ENCODE data around the gene LKAAEAR1.

Gene LKAAEAR1

GRCh38 chr20:64077876-64078551 lies 6.2 kb downstream of the LKAAEAR1 start:
- no peak for DNase-seq

- no peak for DNase-seq
Observed at GRCh38 chr20:64077541-64077875, 6.7 kb downstream of the LKAAEAR1 start.

- no peak for DNase-seq
Observed at GRCh38 chr20:64077094-64077493, 7.1 kb downstream of the LKAAEAR1 start.

- no peak for DNase-seq
Observed at GRCh38 chr20:64076061-64076997, 7.9 kb downstream of the LKAAEAR1 start.

- no peak for DNase-seq
Observed at GRCh38 chr20:64075556-64075955, 8.6 kb downstream of the LKAAEAR1 start.

- DNase-seq, result no peak
Observed at GRCh38 chr20:64074963-64075362, 9.2 kb downstream of the LKAAEAR1 start.

- DNase-seq, result no peak
Observed at GRCh38 chr20:64074184-64074789, 9.9 kb downstream of the LKAAEAR1 start.

- DNase-seq, result no peak
Observed at GRCh38 chr20:64073476-64074183, 10.6 kb downstream of the LKAAEAR1 start.

- no peak for DNase-seq
Observed at GRCh38 chr20:64072498-64073063, 11.6 kb downstream of the LKAAEAR1 start.

- DNase-seq, result no peak
Observed at GRCh38 chr20:64071341-64072332, 12.6 kb downstream of the LKAAEAR1 start.

GRCh38 chr20:64070244-64070993 lies 13.8 kb downstream of the LKAAEAR1 start:
- no peak for DNase-seq

GRCh38 chr20:64069614-64070243 lies 14.5 kb downstream of the LKAAEAR1 start:
- no peak for DNase-seq

GRCh38 chr20:64069209-64069613 lies 15.0 kb downstream of the LKAAEAR1 start:
- DNase-seq, result no peak

- DNase-seq, result no peak
Observed at GRCh38 chr20:64068386-64069208, 15.6 kb downstream of the LKAAEAR1 start.

- DNase-seq, result no peak
Observed at GRCh38 chr20:64067733-64068307, 16.4 kb downstream of the LKAAEAR1 start.

GRCh38 chr20:64067005-64067632 lies 17.1 kb downstream of the LKAAEAR1 start:
- no peak for DNase-seq

GRCh38 chr20:64065974-64066343 lies 18.2 kb downstream of the LKAAEAR1 start:
- no peak for DNase-seq
